Common myeloid progenitor, CD34-positive (primary cell): Measurements from ENCODE around the gene PPFIA1.
"Not testable (repeated sequence)": the region's sequence is repeated elsewhere in the genome, so short reads cannot be mapped to it uniquely, and the experiment has no call there.

Experiments used
- CTCF ChIA-PET: fragments of 350-600 bp; sonication (Branson Sonifier 250); formaldehyde crosslinking; loops from one replicate; lab custom pipeline; 2021; ENCODE audit warnings: antibody characterized with exemption; lab: Charles Lee
- POLR2A ChIA-PET: fragments of 350-600 bp; sonication (Branson Sonifier 250); formaldehyde crosslinking; loops from one replicate; lab custom pipeline; 2021; ENCODE audit warnings: antibody characterized with exemption; lab: Charles Lee
- DNase-seq, 3 donors: peaks; one replicate each; pipeline versions ENCODE4 v3.0.0 to v3.0.0-alpha.2; 2013
- H3K27ac ChIP-seq, 2 experiments: 1 replicate in 1 of 2; 2 replicates in 1 of 2; pipeline ENCODE4 v1.7.0; 2013; ENCODE audit warnings: inconsistent platforms in 2 of 2, low read length in 2 of 2, mild to moderate bottlenecking in 2 of 2, low read depth in 1 of 2, moderate library complexity in 1 of 2; ENCODE audit not compliant: severe bottlenecking in 2 of 2, insufficient read depth in 1 of 2, poor library complexity in 1 of 2
- H3K27me3 ChIP-seq, 5 experiments: replicated peaks in 2 of 5; 1 replicate in 3 of 5; 2 replicates in 2 of 5; pipeline versions ENCODE4 v1.6.1 to v1.7.0; 2013; ENCODE audit warnings: low read length in 4 of 5, mild to moderate bottlenecking in 2 of 5, moderate library complexity in 2 of 5, inconsistent platforms in 1 of 5; ENCODE audit not compliant: insufficient read depth in 5 of 5, control insufficient read depth in 4 of 5
- H3K36me3 ChIP-seq, 4 experiments: 1 replicate in 2 of 4; 2 replicates in 2 of 4; pipeline versions ENCODE4 v1.6.1 to v1.7.0; 2013; ENCODE audit warnings: low read length in 3 of 4, control low read depth in 1 of 4, mild to moderate bottlenecking in 1 of 4; ENCODE audit not compliant: control insufficient read depth in 4 of 4, insufficient read depth in 4 of 4
- H3K4me1 ChIP-seq, 4 experiments: 1 replicate in 3 of 4; 2 replicates in 1 of 4; pipeline versions ENCODE4 v1.6.1 to v1.7.1; 2013; ENCODE audit warnings: low read length in 3 of 4, mild to moderate bottlenecking in 3 of 4, control low read depth in 1 of 4, inconsistent platforms in 1 of 4, moderate library complexity in 1 of 4; ENCODE audit not compliant: control insufficient read depth in 4 of 4, insufficient read depth in 4 of 4; ENCODE audit errors: control extremely low read depth in 1 of 4
- H3K4me3 ChIP-seq, 7 experiments: 1 replicate in 4 of 7; 2 replicates in 3 of 7; pipeline versions ENCODE4 v1.5.1 to v1.7.0; 2013; ENCODE audit warnings: mild to moderate bottlenecking in 7 of 7, low read length in 6 of 7, moderate library complexity in 6 of 7, inconsistent platforms in 2 of 7, low read depth in 2 of 7, control low read depth in 1 of 7; ENCODE audit not compliant: insufficient read depth in 4 of 7, control insufficient read depth in 1 of 7; ENCODE audit errors: extremely low read depth in 1 of 7
- H3K9me3 ChIP-seq, 5 experiments: 1 replicate in 4 of 5; 2 replicates in 1 of 5; pipeline versions ENCODE4 v1.6.1 to v1.7.1; 2013; ENCODE audit warnings: low read length in 4 of 5, mild to moderate bottlenecking in 2 of 5, inconsistent platforms in 1 of 5, low read depth in 1 of 5, moderate library complexity in 1 of 5; ENCODE audit not compliant: control insufficient read depth in 4 of 5, insufficient read depth in 2 of 5; ENCODE audit errors: control extremely low read depth in 1 of 5
- WGBS: methylation state at CpG from one replicate; pipeline ENCODE4 v1.1.5; 2013; ENCODE audit not compliant: insufficient coverage; 5-methylcytosine and 5-hydroxymethylcytosine counted together

PPFIA1 gene

GRCh38 chr11:70389201-70389600, 118.7 kb downstream of the PPFIA1 start:
- 82% methylated on average over 4 of the region's 6 CpGs for WGBS
- DNase-seq: no peak
- POLR2A ChIA-PET: no interaction called here
- Histone ChIP-seq H3K9me3 (no peaks in the 10 kb centered on the region), H3K4me3 (no peak overlapping the region), H3K36me3 (peaks cover 0 to 10% (median 4%) of the 10 kb centered on the region in 4 experiments), H3K27ac (no peak overlapping the region), H3K4me1 (peaks cover 0 to 2% (median 0%) of the 10 kb centered on the region in 4 experiments), H3K27me3 (peaks cover 0 to 8% (median 7%) of the 10 kb centered on the region in 5 experiments)
- CTCF ChIA-PET: interaction anchor here (2.6 kb wide), 1 partner anchor 11 kb away, joined by 10 read pairs; no protein-coding TSS in a partner anchor

- H3K4me3 ChIP-seq: not testable (repeated sequence)
- no CpG with 5 or more reads among the region's 7 CpGs for WGBS
These were observed 120.4 kb downstream of the PPFIA1 start for GRCh38 chr11:70390882-70391281.

GRCh38 chr11:70394211-70394950, 123.9 kb downstream of the PPFIA1 start:
- H3K27ac ChIP-seq: no peak overlapping the region
- no peaks in the 10 kb centered on the region for H3K9me3 ChIP-seq
- H3K4me3 ChIP-seq: no peak overlapping the region
- ChIA-PET CTCF (interaction anchor here (0.9 kb wide), 1 partner anchor 28 kb away, joined by 3 read pairs; no protein-coding TSS in a partner anchor), POLR2A (no interaction called here)
- no peaks in the 10 kb centered on the region for H3K36me3 ChIP-seq
- 95% methylated on average over 15 of the region's 15 CpGs for WGBS
- no peak for DNase-seq
- peaks cover 0 to 41% (median 12%) of the 10 kb centered on the region in 5 experiments for H3K27me3 ChIP-seq
- peaks cover 0 to 28% (median 24%) of the 10 kb centered on the region in 4 experiments for H3K4me1 ChIP-seq

More at GRCh38 chr11:70390882-70391281, 120.4 kb downstream of the PPFIA1 start:
- DNase-seq, CTCF ChIA-PET, H3K36me3 ChIP-seq, POLR2A ChIA-PET, H3K27ac ChIP-seq, H3K9me3 ChIP-seq, H3K4me1 ChIP-seq: not testable (repeated sequence)
- peaks cover 0 to 21% (median 8%) of the 10 kb centered on the region in 5 experiments for H3K27me3 ChIP-seq

GRCh38 chr11:70397336-70397982, 127.0 kb downstream of the PPFIA1 start:
- no peaks in the 10 kb centered on the region for H3K9me3 ChIP-seq
- H3K4me3 ChIP-seq: peak overlapping the region in 6 of 7 experiments; percentile 12 to 61 (median 46)
- H3K27ac ChIP-seq: no peak overlapping the region
- peaks cover 1 to 33% (median 26%) of the 10 kb centered on the region in 4 experiments for H3K4me1 ChIP-seq
- peak in 2 of 3 donors; percentile 39 to 50 for DNase-seq
- H3K36me3 ChIP-seq: no peaks in the 10 kb centered on the region
- H3K27me3 ChIP-seq: peaks cover 2 to 72% (median 25%) of the 10 kb centered on the region in 5 experiments
- ChIA-PET POLR2A (no interaction called here), CTCF (interaction anchor here (1.1 to 2.0 kb wide), 3 partner anchors 13 to 19 kb away, joined by 3 to 6 read pairs (median 4); no protein-coding TSS in a partner anchor)
- 32% methylated on average over 18 of the region's 18 CpGs for WGBS

GRCh38 chr11:70397983-70398833, 127.7 kb downstream of the PPFIA1 start, which contains the start of gene CTTN:
Gene CTTN (plus strand): TSS chr11:70398529. CDS start chr11:70407298, 8,769 bp downstream.
- WGBS: 0% methylated on average over 58 of the region's 93 CpGs
- Histone ChIP-seq H3K9me3 (no peaks in the 10 kb centered on the region), H3K27ac (peak within 1 kb of the TSS in 1 of 2 experiments; percentile 1), H3K36me3 (no peaks in the 10 kb centered on the region), H3K4me3 (peak within 1 kb of the TSS in 6 of 7 experiments; percentile 12 to 61 (median 46)), H3K27me3 (peaks cover 2 to 79% (median 32%) of the 10 kb centered on the region in 5 experiments), H3K4me1 (peaks cover 1 to 33% (median 26%) of the 10 kb centered on the region in 4 experiments)
- peak; percentile 79 to 89 (median 82) for DNase-seq
- ChIA-PET POLR2A (no interaction called here), CTCF (interaction anchor here (1.2 to 2.0 kb wide), 2 partner anchors 15 to 20 kb away, joined by 4 to 6 read pairs; no protein-coding TSS in a partner anchor)

- CTCF ChIA-PET: interaction anchor here (0.9 to 2.2 kb wide), 2 partner anchors 13 to 33 kb away, joined by 4 to 5 read pairs; no protein-coding TSS in a partner anchor
- 3% methylated on average over 36 of the region's 42 CpGs for WGBS
- DNase-seq: peak in 1 of 3 donors; percentile 28
- Histone ChIP-seq H3K4me3 (peak overlapping the region in 1 of 7 experiments; percentile 8), H3K27me3 (peaks cover 2 to 80% (median 29%) of the 10 kb centered on the region in 5 experiments), H3K4me1 (peaks cover 1 to 33% (median 26%) of the 10 kb centered on the region in 4 experiments), H3K27ac (peak overlapping the region in 1 of 2 experiments; percentile 1), H3K36me3 (no peaks in the 10 kb centered on the region), H3K9me3 (no peaks in the 10 kb centered on the region)
- POLR2A ChIA-PET: no interaction called here
These were observed 128.6 kb downstream of the PPFIA1 start for GRCh38 chr11:70398834-70399680.
